Measurements from ENCODE around the gene ABCA12. TPM values are rescaled to one million over a fixed set of nuclear protein-coding genes. Genes with fewer than 3 reads are reported as not detected.

ABCA12 gene
- total and polyA plus RNA-seq, 9 of the 15 experiments (the other 6 are each of a cell fraction or from before 2014, with no cell fraction given) = 0.02 to 0.03 TPM; not detected in 7

GRCh38 chr2:215188078-215188477 lies 49.7 kb upstream of the ABCA12 start:
- peak; percentile 52; the same call in 1 of the 2 replicates for TF ChIP-seq JUND (IDR thresholded peaks at IDR 0.05; ENCODE audit: borderline replicate concordance, low read depth, low read length)
- peak; percentile 45; the same call in 2 of the 3 replicates for TF ChIP-seq JUND (tag; IDR thresholded peaks at IDR 0.05; ENCODE audit: borderline replicate concordance, low read depth, low read length)
- TF ChIP-seq E4F1 (CRISPR knock-in tag; IDR thresholded peaks at IDR 0.05; ENCODE audit: borderline replicate concordance) = no peak
- peak; percentile 14; the same call in 1 of the 2 replicates for TF ChIP-seq ARID1B (IDR thresholded peaks at IDR 0.05)
- TF ChIP-seq SPI1 (IDR thresholded peaks at IDR 0.05; ENCODE audit: borderline replicate concordance, low read depth, low read length) = 0 out of 2 replicates have a peak, but pooled peaks have one; percentile 12
- peak; percentile 62 for TF ChIP-seq ZNF239 (CRISPR knock-in tag; IDR thresholded peaks at IDR 0.05)
- TF ChIP-seq ARID3B (CRISPR knock-in tag; IDR thresholded peaks at IDR 0.05; ENCODE audit: borderline replicate concordance) = no peak
- TF ChIP-seq FOSL1 (tag; conservative IDR thresholded peaks at IDR 0.05) = peak; percentile 63
- POLR2A ChIA-PET = interaction anchor here (0.5 kb wide), 1 partner anchor 123 kb away, joined by 3 read pairs; the partner anchor contains the start of gene ATIC

More at GRCh38 chr2:215188078-215188477, 49.7 kb upstream of the ABCA12 start:
- Histone ChIP-seq H3K79me2 (ENCODE audit: control insufficient read depth, insufficient read depth, low read length) (no peaks in the 10 kb centered on the region), H2AFZ (ENCODE audit: low read depth, low read length) (no peak overlapping the region), H3K27ac (ENCODE audit: extremely low read depth, low read depth, low read length) (no peak overlapping the region), H3K4me2 (ENCODE audit: insufficient read depth, low read length) (no peak overlapping the region), H3K9ac (ENCODE audit: insufficient read depth in 1 of 2, low read depth in 2 of 2, low read length in 2 of 2) (no peak overlapping the region), H3K27me3 (ENCODE audit: control insufficient read depth in 2 of 2, insufficient read depth in 2 of 2, low read length in 2 of 2) (no peaks in the 10 kb centered on the region), H3K9me1 (ENCODE audit: control insufficient read depth, insufficient read depth, low read length) (no peaks in the 10 kb centered on the region), H4K20me1 (replicated peaks; ENCODE audit: control insufficient read depth, insufficient read depth, low read length) (no peaks in the 10 kb centered on the region), H3K9me3 (replicated peaks; ENCODE audit: control insufficient read depth, insufficient read depth, low read depth, low read length) (no peaks in the 10 kb centered on the region), H3K36me3 (ENCODE audit: control insufficient read depth, insufficient read depth, low read length) (no peaks in the 10 kb centered on the region), H3K4me3 (no peak overlapping the region), H3K4me1 (replicated peaks in 1 of 2; ENCODE audit: control insufficient read depth in 2 of 2, insufficient read depth in 2 of 2, low read length in 2 of 2) (no peaks in the 10 kb centered on the region)
- BruUV-seq (replicated peaks) = no TSS peak
- FAIRE-seq (no peak), ATAC-seq (peak; percentile 63), DNase-seq (ENCODE audit: extremely low read depth in 1 of 4, low spot score in 3 of 4) (peak in 1 of 4 experiments; percentile 25)
- CTCF ChIA-PET (ENCODE audit: low intra/inter-chr PET ratio) = no interaction called here
- in situ Hi-C loops (cut with MboI) = no loop called here
- intact Hi-C loops (cut with micrococcal nuclease) = no loop called here
